Measurements from ENCODE around the gene TDRD1. TPM values are rescaled to one million over a fixed set of nuclear protein-coding genes. Genes with fewer than 3 reads are reported as not detected.

TDRD1 gene
- total and polyA plus RNA-seq, 8 donors, result 0.08 to 1.8 (median 0.65) TPM

DNA sequence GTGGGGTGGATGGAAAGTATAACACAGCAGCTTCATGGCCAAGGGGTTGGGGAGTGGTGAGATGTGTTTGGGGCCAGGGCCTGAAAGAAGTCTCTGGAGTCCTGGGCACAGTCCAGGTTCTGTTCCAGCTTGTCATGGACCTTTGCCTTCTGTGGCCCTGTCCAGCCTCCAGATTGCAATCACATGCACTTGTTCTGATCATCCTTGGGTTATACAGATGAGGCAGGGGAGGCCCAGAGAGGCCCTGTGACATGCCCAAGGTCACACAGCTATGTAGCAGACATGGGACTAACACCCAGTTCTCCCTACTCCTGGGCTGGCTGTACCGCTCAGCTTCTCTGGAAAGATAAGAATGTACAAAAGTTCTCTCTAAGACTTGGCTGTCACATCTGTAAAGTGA is 71.6 kb downstream of the TDRD1 start:
- no peak overlapping the region for H3K4me3 ChIP-seq
- peaks cover 0 to 6% (median 4%) of the 10 kb centered on the region in 3 donors for H3K4me1 ChIP-seq
- DNase-seq (no peak), ATAC-seq (no peak), FAIRE-seq (no peak)
- H3K27me3 ChIP-seq, result no peaks in the 10 kb centered on the region
- H3K9me3 ChIP-seq, result no peaks in the 10 kb centered on the region
- H3K27ac ChIP-seq, result no peak overlapping the region
- intact Hi-C loops (cut with DNase I), result no loop called here
- no peaks in the 10 kb centered on the region for H3K36me3 ChIP-seq
- TF ChIP-seq, protein P1, sequence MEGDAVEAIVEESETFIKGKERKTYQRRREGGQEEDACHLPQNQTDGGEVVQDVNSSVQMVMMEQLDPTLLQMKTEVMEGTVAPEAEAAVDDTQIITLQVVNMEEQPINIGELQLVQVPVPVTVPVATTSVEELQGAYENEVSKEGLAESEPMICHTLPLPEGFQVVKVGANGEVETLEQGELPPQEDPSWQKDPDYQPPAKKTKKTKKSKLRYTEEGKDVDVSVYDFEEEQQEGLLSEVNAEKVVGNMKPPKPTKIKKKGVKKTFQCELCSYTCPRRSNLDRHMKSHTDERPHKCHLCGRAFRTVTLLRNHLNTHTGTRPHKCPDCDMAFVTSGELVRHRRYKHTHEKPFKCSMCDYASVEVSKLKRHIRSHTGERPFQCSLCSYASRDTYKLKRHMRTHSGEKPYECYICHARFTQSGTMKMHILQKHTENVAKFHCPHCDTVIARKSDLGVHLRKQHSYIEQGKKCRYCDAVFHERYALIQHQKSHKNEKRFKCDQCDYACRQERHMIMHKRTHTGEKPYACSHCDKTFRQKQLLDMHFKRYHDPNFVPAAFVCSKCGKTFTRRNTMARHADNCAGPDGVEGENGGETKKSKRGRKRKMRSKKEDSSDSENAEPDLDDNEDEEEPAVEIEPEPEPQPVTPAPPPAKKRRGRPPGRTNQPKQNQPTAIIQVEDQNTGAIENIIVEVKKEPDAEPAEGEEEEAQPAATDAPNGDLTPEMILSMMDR (IDR thresholded peaks at IDR 0.05), result no peak
- WGBS, 2 donors, result 94 to 96% methylated on average over 1 of the region's 1 CpG

DNA sequence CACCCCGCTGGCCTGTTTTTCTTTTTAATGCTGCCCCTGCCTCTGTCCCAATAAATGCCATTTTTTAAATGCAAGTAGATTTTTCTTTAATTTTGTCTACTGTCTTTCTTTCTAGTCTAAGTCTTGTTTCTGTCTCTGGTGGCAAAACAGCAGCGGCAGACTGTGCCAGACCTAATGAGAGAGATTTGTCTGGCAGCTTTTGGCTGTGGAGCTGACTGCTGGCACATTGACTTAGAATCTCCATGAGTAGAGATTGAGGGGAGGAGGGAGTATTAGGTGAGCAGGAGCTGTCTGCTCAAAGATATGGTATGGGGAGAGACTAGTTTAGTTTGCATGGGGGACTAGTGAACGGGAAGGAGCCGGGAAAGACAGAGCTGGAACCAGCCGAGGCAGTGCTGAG is 72.9 kb downstream of the TDRD1 start:
- Histone ChIP-seq H3K4me3 (no peak overlapping the region), H3K9me3 (no peaks in the 10 kb centered on the region), H3K27ac (no peak overlapping the region), H3K4me1 (no peaks in the 10 kb centered on the region), H3K27me3 (no peaks in the 10 kb centered on the region), H3K36me3 (no peaks in the 10 kb centered on the region)
- no peak for DNase-seq
- 91 to 94% methylated on average over 5 of the region's 5 CpGs for WGBS, 2 donors
- no peak for FAIRE-seq
- TF ChIP-seq, protein P1 (IDR thresholded peaks at IDR 0.05), result no peak
- intact Hi-C loops (cut with DNase I), result no loop called here
- no peak for ATAC-seq

DNA sequence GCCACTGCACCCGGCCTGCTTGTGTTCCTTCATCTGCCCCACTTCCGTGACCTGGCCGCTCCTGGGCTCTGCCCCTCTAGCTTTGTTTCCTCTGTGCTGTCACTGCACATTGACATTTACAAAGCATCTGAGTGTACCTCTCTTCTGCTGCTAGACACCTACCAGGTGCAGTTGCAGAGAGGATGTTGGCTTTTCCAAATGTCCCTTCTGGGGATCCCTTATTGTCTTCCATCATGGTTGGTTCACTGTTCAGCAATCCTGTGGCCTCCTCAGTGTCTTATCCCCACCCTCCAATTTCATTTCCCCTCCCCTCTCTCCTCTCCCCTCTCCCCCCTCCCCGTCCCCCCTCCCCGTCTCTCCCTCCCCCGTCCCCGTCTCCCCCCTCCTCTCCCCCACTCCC is 73.7 kb downstream of the TDRD1 start:
- intact Hi-C loops (cut with DNase I), result no loop called here
- FAIRE-seq (no peak), ATAC-seq (no peak), DNase-seq (no peak)
- Histone ChIP-seq H3K9me3 (no peaks in the 10 kb centered on the region), H3K4me1 (peaks cover 0 to 2% (median 0%) of the 10 kb centered on the region in 3 donors), H3K4me3 (no peak overlapping the region), H3K27me3 (no peaks in the 10 kb centered on the region), H3K27ac (no peak overlapping the region), H3K36me3 (no peaks in the 10 kb centered on the region)
- TF ChIP-seq, protein P1 (IDR thresholded peaks at IDR 0.05), result no peak
- 72 to 98% methylated on average over 3 to 4 of the region's 7 CpGs for WGBS, 2 donors

DNA sequence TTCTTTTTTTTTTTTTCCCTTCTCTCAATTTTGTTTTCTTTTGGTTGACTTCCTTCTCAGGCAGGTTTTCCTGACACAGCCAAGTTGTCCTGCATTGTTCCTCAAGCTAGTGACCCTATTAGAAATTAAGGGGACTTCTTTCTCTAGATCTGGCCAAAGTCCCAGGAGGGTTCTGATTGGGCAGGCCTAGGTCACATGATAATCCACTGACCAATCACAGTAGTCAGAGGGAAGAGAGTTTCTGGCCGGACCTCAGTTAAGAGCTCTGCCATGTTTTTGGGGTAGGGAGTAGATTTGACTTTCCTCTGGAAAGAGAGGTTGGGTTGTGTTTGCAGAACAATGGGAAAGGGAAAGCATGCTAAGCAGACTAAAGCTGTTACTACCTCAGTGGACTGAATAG is 76.1 kb downstream of the TDRD1 start:
- TF ChIP-seq, protein P1 (IDR thresholded peaks at IDR 0.05), result no peak
- peaks cover 0 to 8% (median 6%) of the 10 kb centered on the region in 3 donors for H3K4me1 ChIP-seq
- no peak overlapping the region for H3K4me3 ChIP-seq
- no peaks in the 10 kb centered on the region for H3K27me3 ChIP-seq
- DNase-seq (no peak), FAIRE-seq (no peak), ATAC-seq (no peak)
- 90 to 97% methylated on average over 1 of the region's 1 CpG for whole genome bisulfite sequencing, 2 donors
- no peaks in the 10 kb centered on the region for H3K9me3 ChIP-seq
- no peak overlapping the region for H3K27ac ChIP-seq
- H3K36me3 ChIP-seq, result no peaks in the 10 kb centered on the region
- intact Hi-C loops (cut with DNase I), result no loop called here

DNA sequence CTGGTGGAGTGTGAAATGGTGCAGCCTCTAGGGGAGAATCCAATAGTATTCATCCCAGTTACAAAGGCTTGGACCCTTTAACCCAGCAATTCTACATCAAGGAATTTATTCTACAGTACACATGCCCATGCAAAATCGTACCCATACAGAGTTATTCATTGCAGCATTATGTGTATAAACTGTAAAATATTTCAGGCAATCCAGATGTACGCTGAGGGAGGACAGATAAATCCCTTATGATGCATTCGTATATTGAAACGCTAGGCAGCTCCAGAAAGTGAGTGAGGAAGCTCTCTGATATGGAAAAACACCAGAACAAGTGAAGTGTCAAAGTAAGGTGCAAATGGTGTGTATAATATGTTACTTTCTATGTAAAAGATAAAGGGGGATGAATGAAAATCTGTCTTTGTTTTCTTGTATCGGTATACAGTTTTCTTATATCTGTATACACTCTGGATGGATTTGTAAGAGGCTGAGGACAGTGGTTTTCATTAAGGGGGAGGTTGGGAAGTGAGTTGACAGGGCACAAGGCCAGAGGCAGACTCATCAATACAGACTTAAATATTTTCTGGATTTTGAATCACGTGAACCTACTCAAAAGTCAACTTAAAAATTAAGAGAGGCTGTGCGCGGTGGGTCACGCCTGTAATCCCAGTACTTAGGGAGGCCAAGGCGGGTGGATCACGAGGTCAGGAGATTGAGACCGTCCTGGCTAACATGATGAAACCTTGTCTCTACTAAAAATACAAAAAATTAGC is 77.0 kb downstream of the TDRD1 start:
- no peak overlapping the region for H3K4me3 ChIP-seq
- DNase-seq, result no peak
- 84% methylated on average over 12 of the region's 12 CpGs for WGBS, 2 donors
- H3K27me3 ChIP-seq, result no peaks in the 10 kb centered on the region
- no peaks in the 10 kb centered on the region for H3K9me3 ChIP-seq
- no peak for ATAC-seq
- TF ChIP-seq, protein P1 (IDR thresholded peaks at IDR 0.05), result no peak
- H3K27ac ChIP-seq, result no peak overlapping the region
- H3K4me1 ChIP-seq, result peaks cover 0 to 8% (median 6%) of the 10 kb centered on the region in 3 donors
- FAIRE-seq, result no peak
- intact Hi-C loops (cut with DNase I), result no loop called here
- no peaks in the 10 kb centered on the region for H3K36me3 ChIP-seq

Data from pancreas (tissue), 10 donors.